Central memory CD8-positive, alpha-beta T cell (primary cell): ENCODE measurements around the gene LOXL3.

Source experiments
- ATAC-seq: fragments of 150-1000 bp; cut with Tn5 transposase; replicated peaks from 2 replicates; pipeline ENCODE4 v1.10.0; 2022; ENCODE audit warnings: mild to moderate bottlenecking, moderate FRiP score, moderate number of reproducible peaks; ENCODE audit not compliant: poor library complexity, severe bottlenecking; ENCODE audit errors: extremely low read depth
- DNase-seq, 2 donors: peaks; one replicate each; pipeline ENCODE4 v3.0.0; 2021; ENCODE audit warnings: low spot score in 2 of 2
- H3K27ac Mint-ChIP-seq: one replicate; pipeline ENCODE4 v1.8.0; 2022; ENCODE audit warnings: low read depth, mild to moderate bottlenecking, moderate library complexity, mixed read lengths
- H3K27me3 Mint-ChIP-seq: one replicate; pipeline ENCODE4 v1.8.0; 2022; ENCODE audit warnings: mixed read lengths
- H3K36me3 Mint-ChIP-seq: one replicate; pipeline ENCODE4 v1.8.0; 2022; ENCODE audit warnings: mild to moderate bottlenecking, moderate library complexity, mixed read lengths; ENCODE audit not compliant: insufficient read depth
- H3K4me1 Mint-ChIP-seq: one replicate; pipeline ENCODE4 v1.8.0; 2022; ENCODE audit warnings: mixed read lengths
- H3K4me3 Mint-ChIP-seq: one replicate; pipeline ENCODE4 v1.8.0; 2022; ENCODE audit warnings: mild to moderate bottlenecking, moderate library complexity, mixed read lengths
- H3K9me3 Mint-ChIP-seq: one replicate; pipeline ENCODE4 v1.8.0; 2022; ENCODE audit warnings: mixed read lengths

Gene LOXL3

DNA sequence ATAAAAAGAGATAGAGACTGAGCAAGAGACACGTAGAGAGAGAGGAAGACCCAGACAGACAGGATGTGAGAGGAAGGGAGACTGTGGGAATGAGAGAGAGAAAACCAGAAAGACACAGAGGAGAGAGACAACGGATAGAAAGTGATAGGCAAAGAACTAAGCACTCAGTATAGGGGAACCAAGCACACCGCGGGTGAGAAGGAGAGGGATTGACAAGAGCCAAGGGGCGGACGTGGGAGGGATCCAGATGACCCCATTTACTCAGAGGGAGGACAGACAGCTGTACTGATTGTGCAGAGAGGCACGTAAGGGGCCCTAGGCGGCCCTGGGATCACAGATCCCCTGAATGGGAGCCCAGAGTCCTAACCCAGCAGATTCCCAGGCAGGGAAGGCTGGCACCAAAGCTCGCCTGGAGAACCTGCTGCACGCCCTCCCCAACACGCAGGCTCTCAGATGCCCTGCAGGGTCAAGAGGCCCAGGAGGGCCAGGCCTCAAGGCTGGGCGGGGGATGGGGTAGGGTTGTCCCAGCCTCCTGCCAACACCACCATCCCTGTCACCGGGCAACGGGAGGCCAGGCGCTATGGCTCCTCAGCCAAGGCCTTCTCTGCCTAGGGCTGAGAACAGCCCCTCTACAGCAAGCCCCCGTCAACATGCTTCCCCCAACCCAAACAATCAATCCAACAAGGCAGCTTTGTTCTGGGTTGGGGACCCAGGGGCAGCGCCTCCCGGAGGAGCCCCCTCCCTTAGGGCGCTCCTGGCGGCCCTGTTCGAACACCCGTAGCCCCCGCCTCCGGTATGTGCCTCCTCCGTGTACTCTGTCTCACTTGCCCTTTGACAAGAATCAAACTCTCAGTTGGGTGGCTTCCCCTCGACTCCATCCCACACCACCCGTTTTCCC is 579 bp downstream of the LOXL3 start:
- DNase-seq (no peak), ATAC-seq (no peak)
- Mint-ChIP-seq H3K36me3 (peaks cover 27% of the 10 kb centered on the region), H3K4me3 (peak overlapping the region; percentile 88), H3K9me3 (no peaks in the 10 kb centered on the region), H3K27ac (peak overlapping the region; percentile 88), H3K4me1 (peaks cover 12% of the 10 kb centered on the region), H3K27me3 (peaks cover 32% of the 10 kb centered on the region)

- peak overlapping the region; percentile 22 for H3K27ac Mint-ChIP-seq
- H3K36me3 Mint-ChIP-seq = peaks cover 27% of the 10 kb centered on the region
- no peak for ATAC-seq
- no peak for DNase-seq
- H3K4me1 Mint-ChIP-seq = peaks cover 12% of the 10 kb centered on the region
- H3K27me3 Mint-ChIP-seq = peaks cover 42% of the 10 kb centered on the region
- no peaks in the 10 kb centered on the region for H3K9me3 Mint-ChIP-seq
- peak overlapping the region; percentile 16 for H3K4me3 Mint-ChIP-seq
Measured at GRCh38 chr2:74551942-74552913, 1.5 kb downstream of the LOXL3 start.

- H3K4me1 Mint-ChIP-seq = peaks cover 12% of the 10 kb centered on the region
- H3K4me3 Mint-ChIP-seq = no peak overlapping the region
- no peak overlapping the region for H3K27ac Mint-ChIP-seq
- H3K27me3 Mint-ChIP-seq = peaks cover 47% of the 10 kb centered on the region
- no peak for DNase-seq
- H3K9me3 Mint-ChIP-seq = no peaks in the 10 kb centered on the region
- H3K36me3 Mint-ChIP-seq = peaks cover 27% of the 10 kb centered on the region
- ATAC-seq = no peak
Measured at GRCh38 chr2:74551530-74551929, 2.2 kb downstream of the LOXL3 start.

GRCh38 chr2:74550231-74550630 is 3.5 kb downstream of the LOXL3 start:
- DNase-seq (no peak), ATAC-seq (no peak)
- no peak overlapping the region for H3K27ac Mint-ChIP-seq
- peaks cover 8% of the 10 kb centered on the region for H3K4me1 Mint-ChIP-seq
- no peak overlapping the region for H3K4me3 Mint-ChIP-seq
- no peaks in the 10 kb centered on the region for H3K9me3 Mint-ChIP-seq
- H3K36me3 Mint-ChIP-seq = peaks cover 19% of the 10 kb centered on the region
- H3K27me3 Mint-ChIP-seq = peaks cover 47% of the 10 kb centered on the region

GRCh38 chr2:74548900-74549826 is 4.6 kb downstream of the LOXL3 start:
- Mint-ChIP-seq H3K27me3 (peaks cover 47% of the 10 kb centered on the region), H3K4me3 (peak overlapping the region; percentile 21), H3K36me3 (peaks cover 9% of the 10 kb centered on the region), H3K27ac (no peak overlapping the region), H3K4me1 (peaks cover 5% of the 10 kb centered on the region), H3K9me3 (no peaks in the 10 kb centered on the region)
- DNase-seq (no peak), ATAC-seq (no peak)

- no peaks in the 10 kb centered on the region for H3K9me3 Mint-ChIP-seq
- peaks cover 48% of the 10 kb centered on the region for H3K27me3 Mint-ChIP-seq
- H3K4me3 Mint-ChIP-seq = peak overlapping the region; percentile 40
- no peak overlapping the region for H3K27ac Mint-ChIP-seq
- H3K4me1 Mint-ChIP-seq = peaks cover under 1% of the 10 kb centered on the region
- DNase-seq (no peak), ATAC-seq (no peak)
- peaks cover 3% of the 10 kb centered on the region for H3K36me3 Mint-ChIP-seq
Measured at GRCh38 chr2:74548285-74548899, 5.3 kb downstream of the LOXL3 start.

DNA sequence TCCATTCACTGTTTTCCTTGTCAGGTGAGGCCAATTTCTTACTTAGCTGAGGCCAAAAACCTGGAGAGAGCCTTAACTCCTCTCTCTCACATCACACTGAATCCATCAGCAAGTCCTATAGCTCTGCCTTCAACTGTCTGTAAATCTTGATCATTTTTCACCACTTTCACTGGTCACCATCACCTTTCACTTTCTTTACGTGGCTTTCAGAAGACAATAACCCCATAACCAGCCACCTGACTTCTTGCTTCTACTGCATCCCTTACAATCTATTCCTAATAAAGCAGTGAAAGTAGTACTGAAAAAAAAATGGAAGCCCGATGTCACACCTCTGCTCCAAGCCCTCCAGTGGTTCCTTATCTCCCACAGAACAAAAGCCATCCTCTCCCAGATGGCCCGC is 7.7 kb downstream of the LOXL3 start:
- Mint-ChIP-seq H3K4me1 (no peaks in the 10 kb centered on the region), H3K4me3 (no peak overlapping the region), H3K36me3 (no peaks in the 10 kb centered on the region), H3K27ac (no peak overlapping the region), H3K9me3 (no peaks in the 10 kb centered on the region), H3K27me3 (peaks cover 55% of the 10 kb centered on the region)
- DNase-seq = no peak
- no peak for ATAC-seq

DNA sequence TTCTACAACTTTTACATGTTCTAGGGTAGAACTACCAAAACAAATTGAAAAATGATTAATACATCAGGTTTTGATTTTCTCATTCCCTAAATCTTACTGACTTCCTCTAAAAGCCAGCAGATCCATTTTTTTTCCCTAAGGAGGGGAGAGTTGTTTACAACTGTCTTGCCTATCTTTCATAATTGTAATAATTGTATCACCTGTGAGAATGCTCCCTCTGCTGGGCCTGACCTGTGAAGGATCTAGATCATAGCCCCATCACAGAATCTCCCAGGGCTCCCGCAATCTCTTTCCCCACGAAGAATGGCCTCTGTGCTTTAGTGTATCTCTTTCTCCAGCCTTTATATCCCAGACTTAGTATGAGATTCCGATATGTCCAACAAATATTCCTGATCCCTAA is 9.1 kb downstream of the LOXL3 start:
- H3K9me3 Mint-ChIP-seq = no peaks in the 10 kb centered on the region
- no peak overlapping the region for H3K27ac Mint-ChIP-seq
- DNase-seq = no peak
- H3K36me3 Mint-ChIP-seq = no peaks in the 10 kb centered on the region
- H3K27me3 Mint-ChIP-seq = peaks cover 45% of the 10 kb centered on the region
- no peaks in the 10 kb centered on the region for H3K4me1 Mint-ChIP-seq
- ATAC-seq = no peak
- no peak overlapping the region for H3K4me3 Mint-ChIP-seq

DNA sequence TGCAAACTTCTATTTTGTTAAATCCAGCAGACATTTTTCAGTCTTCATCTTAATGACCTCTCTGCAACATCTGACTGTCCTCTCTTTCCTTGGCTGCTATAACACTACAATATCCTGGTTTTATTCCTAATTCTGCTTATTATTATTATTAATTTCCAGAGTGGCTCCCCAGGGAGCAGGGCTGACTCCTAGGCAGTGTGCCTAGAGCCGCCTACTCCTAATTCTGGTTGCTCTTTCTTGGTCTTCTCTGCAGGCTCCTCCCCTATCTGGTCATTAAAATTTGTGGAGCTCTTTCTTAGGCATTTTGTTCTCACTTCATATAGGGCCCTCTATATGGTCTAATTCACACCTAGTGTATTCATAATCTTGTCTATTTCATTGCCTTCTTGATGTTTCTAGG is 10.8 kb downstream of the LOXL3 start:
- Mint-ChIP-seq H3K4me3 (no peak overlapping the region), H3K9me3 (no peaks in the 10 kb centered on the region), H3K4me1 (no peaks in the 10 kb centered on the region), H3K27me3 (peaks cover 50% of the 10 kb centered on the region), H3K27ac (no peak overlapping the region), H3K36me3 (no peaks in the 10 kb centered on the region)
- ATAC-seq = no peak
- no peak for DNase-seq

GRCh38 chr2:74540291-74540690 is 13.5 kb downstream of the LOXL3 start:
- H3K36me3 Mint-ChIP-seq = peaks cover 1% of the 10 kb centered on the region
- DNase-seq = no peak
- H3K4me1 Mint-ChIP-seq = no peaks in the 10 kb centered on the region
- ATAC-seq = no peak
- no peak overlapping the region for H3K4me3 Mint-ChIP-seq
- H3K9me3 Mint-ChIP-seq = no peaks in the 10 kb centered on the region
- no peak overlapping the region for H3K27ac Mint-ChIP-seq
- H3K27me3 Mint-ChIP-seq = peaks cover 49% of the 10 kb centered on the region

DNA sequence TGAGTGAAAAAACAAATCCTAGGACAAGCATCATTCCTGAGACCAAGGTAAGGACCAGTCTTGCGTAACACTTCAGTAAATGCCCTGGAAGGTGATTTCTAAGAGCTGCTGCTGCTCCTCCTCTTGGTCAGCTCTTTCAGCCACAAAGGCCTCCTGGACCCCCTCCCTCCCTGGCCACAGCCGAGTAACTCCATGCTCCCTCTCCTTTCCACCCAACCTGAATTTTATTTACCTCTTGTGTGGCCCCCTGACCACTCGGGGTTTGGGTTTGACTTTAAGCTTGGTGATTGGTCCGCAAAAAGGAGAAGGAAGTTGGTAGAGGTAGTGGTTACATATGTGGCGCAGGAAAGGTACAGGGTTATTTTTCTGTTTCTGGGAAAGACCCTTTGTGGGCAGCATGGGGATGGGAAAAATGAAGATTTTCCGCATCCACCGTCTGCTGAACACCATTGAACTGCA is 14.8 kb downstream of the LOXL3 start:
- peaks cover 1% of the 10 kb centered on the region for H3K36me3 Mint-ChIP-seq
- DNase-seq (no peak), ATAC-seq (no peak)
- H3K9me3 Mint-ChIP-seq = no peaks in the 10 kb centered on the region
- H3K4me3 Mint-ChIP-seq = no peak overlapping the region
- peaks cover 49% of the 10 kb centered on the region for H3K27me3 Mint-ChIP-seq
- H3K27ac Mint-ChIP-seq = no peak overlapping the region
- H3K4me1 Mint-ChIP-seq = no peaks in the 10 kb centered on the region
